ENCODE results near the gene TAF3.

The TAF3 gene

GRCh38 chr10:7950981-7951847, 132.9 kb downstream of the TAF3 start:
- H3K4me3 ChIP-seq (ENCODE audit: low read length), result no peak overlapping the region
- DNase-seq (ENCODE audit: low read depth), result no peak
- TF ChIP-seq CTCF (conservative IDR thresholded peaks at IDR 0.05; ENCODE audit: low read depth, low read length), result no peak

GRCh38 chr10:7952266-7952665, 134.0 kb downstream of the TAF3 start:
- no peak overlapping the region for H3K4me3 ChIP-seq (ENCODE audit: low read length)
- TF ChIP-seq CTCF (conservative IDR thresholded peaks at IDR 0.05; ENCODE audit: low read depth, low read length), result no peak
- DNase-seq (ENCODE audit: low read depth), result no peak

- TF ChIP-seq CTCF (conservative IDR thresholded peaks at IDR 0.05; ENCODE audit: low read depth, low read length), result no peak
- H3K4me3 ChIP-seq (ENCODE audit: low read length), result no peak overlapping the region
- no peak for DNase-seq (ENCODE audit: low read depth)
These were observed 135.1 kb downstream of the TAF3 start for GRCh38 chr10:7953447-7953846.

- TF ChIP-seq CTCF (conservative IDR thresholded peaks at IDR 0.05; ENCODE audit: low read depth, low read length), result no peak
These were observed 137.1 kb downstream of the TAF3 start for GRCh38 chr10:7955446-7955845.

GRCh38 chr10:7956508-7956907, 138.2 kb downstream of the TAF3 start:
- no peak for DNase-seq (ENCODE audit: low read depth)
- H3K4me3 ChIP-seq (ENCODE audit: low read length), result no peak overlapping the region
- no peak for TF ChIP-seq CTCF (conservative IDR thresholded peaks at IDR 0.05; ENCODE audit: low read depth, low read length)

More at GRCh38 chr10:7955446-7955845, 137.1 kb downstream of the TAF3 start:
- no peak overlapping the region for H3K4me3 ChIP-seq (ENCODE audit: low read length)
- no peak for DNase-seq (ENCODE audit: low read depth)

GRCh38 chr10:7957591-7957990, 139.3 kb downstream of the TAF3 start:
- no peak for DNase-seq (ENCODE audit: low read depth)
- no peak for TF ChIP-seq CTCF (conservative IDR thresholded peaks at IDR 0.05; ENCODE audit: low read depth, low read length)
- H3K4me3 ChIP-seq (ENCODE audit: low read length), result no peak overlapping the region

- DNase-seq (ENCODE audit: low read depth), result no peak
- H3K4me3 ChIP-seq (ENCODE audit: low read length), result no peak overlapping the region
- no peak for TF ChIP-seq CTCF (conservative IDR thresholded peaks at IDR 0.05; ENCODE audit: low read depth, low read length)
These were observed 140.1 kb downstream of the TAF3 start for GRCh38 chr10:7958442-7958841.

All from retinal pigment epithelial cell (primary cell).